ENCODE data around the gene UBR3. TPM values are rescaled to one million over a fixed set of nuclear protein-coding genes. Genes with fewer than 3 reads are reported as not detected.
"Not testable (repeated sequence)": the region's sequence is repeated elsewhere in the genome, so short reads cannot be mapped to it uniquely, and the experiment has no call there.

Gene UBR3
- total and polyA plus RNA-seq, 4 experiments from 2014 or later, result 4.3 to 43.5 (median 27.6) TPM

DNA sequence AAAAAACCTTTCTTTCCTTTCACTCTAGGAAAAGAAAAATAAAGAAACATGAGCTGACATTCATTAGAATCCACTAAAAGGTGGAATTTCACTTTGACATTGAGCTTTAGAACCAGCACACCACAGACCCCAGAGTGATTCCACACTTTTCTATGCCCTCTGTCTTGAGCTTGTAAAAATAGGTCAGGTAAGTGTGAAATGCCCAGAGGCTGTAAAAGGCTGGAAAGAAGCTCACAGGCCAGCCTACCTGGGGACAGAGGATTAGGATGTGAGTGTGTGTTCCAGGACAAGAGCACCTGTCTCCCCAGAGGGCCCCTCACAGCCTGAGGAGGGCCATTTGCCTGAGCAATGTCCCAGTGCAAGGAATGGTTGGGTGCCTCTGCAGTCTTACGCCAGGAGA is 294.4 kb downstream of the UBR3 start:
- Mint-ChIP-seq H3K36me3 (no peaks in the 10 kb centered on the region), H3K27me3 (peaks cover 4 to 9% of the 10 kb centered on the region in 2 donors), H3K4me1 (no peaks in the 10 kb centered on the region), H3K9me3 (peaks cover 0 to 2% (median 0%) of the 10 kb centered on the region in 8 donors), H3K4me3 (no peak overlapping the region), H3K27ac (no peak overlapping the region)
- CTCF ChIA-PET (ENCODE audit: partially characterized antibody), result no interaction called here
- no peaks in the 10 kb centered on the region for H3K9me3 ChIP-seq (ENCODE audit: control insufficient read depth in 1 of 2, low read length in 2 of 2)
- H3K27ac ChIP-seq (ENCODE audit: low read depth, low read length), result no peak overlapping the region
- no peak for DNase-seq
- POLR2A ChIA-PET (ENCODE audit: partially characterized antibody), result no interaction called here
- H3K36me3 ChIP-seq (ENCODE audit: insufficient read depth, low read length), result no peaks in the 10 kb centered on the region
- H3K4me1 ChIP-seq (ENCODE audit: insufficient read depth, low read length), result no peaks in the 10 kb centered on the region
- H3K27me3 ChIP-seq (ENCODE audit: insufficient read depth, low read length), result no peaks in the 10 kb centered on the region
- intact Hi-C loops (cut with micrococcal nuclease), result no loop called here
- no peak overlapping the region for H3K4me3 ChIP-seq (ENCODE audit: low read length in 2 of 2)

DNA sequence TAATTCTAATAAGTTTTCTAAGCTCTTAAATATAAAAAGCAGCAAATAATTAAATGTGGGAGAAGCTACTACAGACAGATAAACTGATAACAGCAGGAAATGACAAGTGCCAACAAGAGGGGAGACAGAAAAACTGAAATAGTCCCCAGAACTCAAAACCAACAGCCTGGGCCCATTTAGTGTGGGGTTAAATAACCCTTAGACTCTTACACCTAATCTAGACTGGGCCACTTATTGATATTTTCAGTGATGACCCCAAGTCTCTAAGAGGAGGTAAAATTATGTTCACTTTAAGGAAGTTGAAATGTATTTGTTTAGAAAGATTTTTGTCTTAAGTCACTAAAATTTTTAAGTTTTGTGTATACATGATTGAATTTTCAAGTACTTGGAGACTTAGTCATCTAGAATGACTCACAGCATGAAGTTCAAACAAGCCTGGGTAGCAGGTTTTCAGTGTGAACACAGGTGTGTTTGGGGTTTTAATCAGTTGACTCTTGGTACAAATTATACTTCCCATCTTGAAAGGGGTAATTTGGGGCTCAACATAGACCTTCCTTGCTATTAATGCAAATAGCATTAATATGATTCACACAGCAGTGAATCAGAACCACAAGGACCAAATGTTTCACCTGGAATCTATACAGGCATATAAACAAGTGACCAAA is 295.8 kb downstream of the UBR3 start:
- ChIA-PET CTCF (ENCODE audit: partially characterized antibody) (no interaction called here), POLR2A (ENCODE audit: partially characterized antibody) (interaction anchor here (0.5 kb wide), 1 partner anchor 523 kb away, joined by 3 read pairs; no protein-coding TSS in a partner anchor)
- no peaks in the 10 kb centered on the region for H3K9me3 ChIP-seq (ENCODE audit: control insufficient read depth in 1 of 2, low read length in 2 of 2)
- no peak overlapping the region for H3K27ac ChIP-seq (ENCODE audit: low read depth, low read length)
- no peak for DNase-seq
- Mint-ChIP-seq H3K27me3 (peaks cover 4 to 5% of the 10 kb centered on the region in 2 donors), H3K4me1 (no peaks in the 10 kb centered on the region), H3K36me3 (no peaks in the 10 kb centered on the region), H3K27ac (no peak overlapping the region), H3K9me3 (peaks cover 0 to 5% (median under 1%) of the 10 kb centered on the region in 8 donors), H3K4me3 (no peak overlapping the region)
- intact Hi-C loops (cut with micrococcal nuclease), result no loop called here
- H3K36me3 ChIP-seq (ENCODE audit: insufficient read depth, low read length), result no peaks in the 10 kb centered on the region
- H3K27me3 ChIP-seq (ENCODE audit: insufficient read depth, low read length), result no peaks in the 10 kb centered on the region
- H3K4me1 ChIP-seq (ENCODE audit: insufficient read depth, low read length), result no peaks in the 10 kb centered on the region
- no peak overlapping the region for H3K4me3 ChIP-seq (ENCODE audit: low read length in 2 of 2)

DNA sequence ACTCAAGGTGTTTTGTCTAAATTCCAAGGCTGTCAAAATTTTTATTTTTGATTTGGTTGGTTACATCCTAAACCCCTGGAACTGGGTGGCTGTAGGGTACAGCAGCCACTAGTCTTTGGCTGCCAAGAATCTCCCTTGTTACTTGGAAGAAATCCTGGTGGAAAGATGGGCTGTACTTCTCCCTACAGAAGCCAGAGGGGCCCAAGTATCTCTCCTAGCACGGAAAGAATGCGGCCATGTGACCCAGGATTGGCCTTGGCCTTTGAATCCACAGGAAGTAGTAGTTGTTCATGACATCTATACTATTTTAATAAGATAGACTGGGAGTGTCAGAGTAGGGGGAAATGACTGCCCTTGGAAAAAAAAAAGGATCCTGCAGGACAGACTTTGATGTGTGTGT is 296.3 kb downstream of the UBR3 start:
- Mint-ChIP-seq H3K27ac (no peak overlapping the region), H3K36me3 (no peaks in the 10 kb centered on the region), H3K4me1 (no peaks in the 10 kb centered on the region), H3K27me3 (peaks cover 6 to 7% of the 10 kb centered on the region in 2 donors), H3K4me3 (no peak overlapping the region), H3K9me3 (peaks cover 0 to 8% (median 2%) of the 10 kb centered on the region in 8 donors)
- no peak for DNase-seq
- ChIA-PET POLR2A (ENCODE audit: partially characterized antibody) (no interaction called here), CTCF (ENCODE audit: partially characterized antibody) (no interaction called here)
- Histone ChIP-seq H3K27ac (ENCODE audit: low read depth, low read length) (no peak overlapping the region), H3K9me3 (ENCODE audit: control insufficient read depth in 1 of 2, low read length in 2 of 2) (no peaks in the 10 kb centered on the region), H3K4me1 (ENCODE audit: insufficient read depth, low read length) (no peaks in the 10 kb centered on the region), H3K27me3 (ENCODE audit: insufficient read depth, low read length) (no peaks in the 10 kb centered on the region), H3K4me3 (ENCODE audit: low read length in 2 of 2) (no peak overlapping the region), H3K36me3 (ENCODE audit: insufficient read depth, low read length) (no peaks in the 10 kb centered on the region)
- intact Hi-C loops (cut with micrococcal nuclease), result no loop called here

DNA sequence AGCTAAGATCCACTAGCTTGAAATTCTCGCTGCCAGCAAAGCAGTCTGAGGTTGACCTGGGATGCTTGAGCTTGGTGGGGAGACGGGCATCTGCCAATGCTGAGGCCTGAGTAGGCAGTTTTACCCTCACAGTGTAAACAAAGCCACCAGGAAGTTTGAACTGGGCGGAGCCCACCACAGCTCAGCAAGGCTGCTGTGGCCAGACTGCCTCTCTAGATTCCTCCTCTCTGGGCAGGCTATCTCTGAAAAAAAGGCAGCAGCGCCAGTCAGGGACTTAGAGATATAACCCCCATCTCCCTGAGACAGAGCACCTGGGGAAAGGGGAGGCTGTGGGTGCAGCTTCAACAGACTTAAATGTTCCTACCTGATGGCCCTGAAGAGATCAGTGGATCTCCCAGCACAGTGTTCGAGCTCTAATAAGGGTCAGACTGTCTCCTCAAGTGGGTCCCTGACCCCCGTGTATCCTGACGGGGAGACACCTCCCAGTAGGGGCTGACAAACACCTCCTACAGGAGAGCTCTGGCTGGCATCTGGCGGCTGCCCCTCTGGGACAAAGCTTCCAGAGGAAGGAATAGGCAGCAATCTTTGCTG is 299.0 kb downstream of the UBR3 start:
- POLR2A ChIA-PET (ENCODE audit: partially characterized antibody); H3K4me1 ChIP-seq (ENCODE audit: insufficient read depth, low read length); H3K36me3 Mint-ChIP-seq; H3K4me3 ChIP-seq (ENCODE audit: low read length in 2 of 2); H3K4me3 Mint-ChIP-seq; H3K4me1 Mint-ChIP-seq; H3K36me3 ChIP-seq (ENCODE audit: insufficient read depth, low read length); DNase-seq; H3K27me3 ChIP-seq (ENCODE audit: insufficient read depth, low read length); CTCF ChIA-PET (ENCODE audit: partially characterized antibody); H3K27ac ChIP-seq (ENCODE audit: low read depth, low read length); H3K9me3 ChIP-seq (ENCODE audit: control insufficient read depth in 1 of 2, low read length in 2 of 2); intact Hi-C loops (cut with micrococcal nuclease); H3K27ac Mint-ChIP-seq: not testable (repeated sequence)
- Mint-ChIP-seq H3K9me3 (peaks cover 0 to 23% (median 7%) of the 10 kb centered on the region in 8 donors), H3K27me3 (peaks cover 5 to 10% of the 10 kb centered on the region in 2 donors)

Other genes starting within 250 kb of the UBR3 start
- gene PPIG, start 243.1 kb upstream of the UBR3 start, total RNA-seq, result 10 to 100 TPM; 79.2 to 82.9 TPM
- gene PPIG, start 243.1 kb upstream of the UBR3 start, polyA plus RNA-seq, result 100 to 1,000 TPM in 1 of 2 donors, 10 to 100 TPM in 1; 36.8 to 103 TPM
- not detected for gene CFAP210, start 133.0 kb upstream of the UBR3 start, total RNA-seq
- not detected for gene CFAP210, start 133.0 kb upstream of the UBR3 start, polyA plus RNA-seq
- 1 to 10 TPM; 7.2 to 7.4 TPM for gene PHOSPHO2, start 133.0 kb upstream of the UBR3 start, total RNA-seq
- 1 to 10 TPM; 2.9 to 7.2 TPM for gene PHOSPHO2, start 133.0 kb upstream of the UBR3 start, polyA plus RNA-seq
- 1 to 10 TPM; 1.0 to 2.0 TPM for gene KLHL23, start 93.6 kb upstream of the UBR3 start, total RNA-seq
- gene KLHL23, start 93.6 kb upstream of the UBR3 start, polyA plus RNA-seq, result 1 to 10 TPM in 1 of 2 donors, under 1 TPM in 1; 0.98 to 1.3 TPM
- 100 to 1,000 TPM; 112 to 114 TPM for gene SSB, start 28.6 kb upstream of the UBR3 start, total RNA-seq
- 100 to 1,000 TPM; 112 to 149 TPM for gene SSB, start 28.6 kb upstream of the UBR3 start, polyA plus RNA-seq
- gene METTL5, start 2.5 kb upstream of the UBR3 start, total RNA-seq, result 10 to 100 TPM; 44.4 to 50.4 TPM
- 100 to 1,000 TPM; 116 to 166 TPM for gene METTL5, start 2.5 kb upstream of the UBR3 start, polyA plus RNA-seq

Data from CD4-positive, alpha-beta memory T cell (primary cell).